A549 (cell line): ENCODE data around the gene HEATR5B.

Experiments
- CBX2 ChIP-seq: fragments of 200-600 bp; sonication (generic); IDR thresholded peaks from 2 replicates; pipeline ENCODE4 v1.6.1; 2016; ENCODE audit warnings: low read depth, mild to moderate bottlenecking, borderline replicate concordance
- CEBPB ChIP-seq, 2 experiments: fragments of >200 bp in 1 of 2; sonication (Bioruptor Twin) in 1 of 2; formaldehyde crosslinking in 1 of 2; IDR thresholded peaks; 2 replicates each; pipeline ENCODE4 v1.6.1; 2012 to 2016
- CTCF ChIP-seq: fragments of >200 bp; sonication (Bioruptor Twin); formaldehyde crosslinking; IDR thresholded peaks from 3 replicates; pipeline ENCODE4 v1.5.1; 2016
- POLR2A ChIP-seq: IDR thresholded peaks from 2 replicates; pipeline ENCODE4 v1.6.1; 2012; ENCODE audit warnings: mild to moderate bottlenecking, low read length
- RAD21 ChIP-seq, 2 experiments: fragments of >200 bp in 1 of 2; sonication (Bioruptor Twin) in 1 of 2; formaldehyde crosslinking in 1 of 2; IDR thresholded peaks in 1 of 2; conservative IDR thresholded peaks in 1 of 2; 2 replicates in 1 of 2; 3 replicates in 1 of 2; pipeline ENCODE4 v1.6.1; 2012 to 2018; ENCODE audit warnings: inconsistent platforms in 1 of 2
- ZSCAN20 ChIP-seq: fragments of 250-450 bp; sonication (Bioruptor Pico); IDR thresholded peaks from 2 replicates; pipeline ENCODE4 v1.8.0; 2022; ENCODE audit warnings: mild to moderate bottlenecking, moderate library complexity

GRCh38 chr2:37070931-37071330 is 13.2 kb downstream of the HEATR5B start:
- TF ChIP-seq CTCF (no peak), POLR2A (no peak), ZSCAN20 (CRISPR knock-in tag) (no peak), CBX2 (no peak), CEBPB (IDR thresholded peaks at IDR 0.05) (no peak), RAD21 (conservative IDR thresholded peaks at IDR 0.05 in 1 of 2, IDR thresholded peaks at IDR 0.05 in 1 of 2) (no peak)
